Measurements from ENCODE around the gene ADAM12.

Gene ADAM12, protein sequence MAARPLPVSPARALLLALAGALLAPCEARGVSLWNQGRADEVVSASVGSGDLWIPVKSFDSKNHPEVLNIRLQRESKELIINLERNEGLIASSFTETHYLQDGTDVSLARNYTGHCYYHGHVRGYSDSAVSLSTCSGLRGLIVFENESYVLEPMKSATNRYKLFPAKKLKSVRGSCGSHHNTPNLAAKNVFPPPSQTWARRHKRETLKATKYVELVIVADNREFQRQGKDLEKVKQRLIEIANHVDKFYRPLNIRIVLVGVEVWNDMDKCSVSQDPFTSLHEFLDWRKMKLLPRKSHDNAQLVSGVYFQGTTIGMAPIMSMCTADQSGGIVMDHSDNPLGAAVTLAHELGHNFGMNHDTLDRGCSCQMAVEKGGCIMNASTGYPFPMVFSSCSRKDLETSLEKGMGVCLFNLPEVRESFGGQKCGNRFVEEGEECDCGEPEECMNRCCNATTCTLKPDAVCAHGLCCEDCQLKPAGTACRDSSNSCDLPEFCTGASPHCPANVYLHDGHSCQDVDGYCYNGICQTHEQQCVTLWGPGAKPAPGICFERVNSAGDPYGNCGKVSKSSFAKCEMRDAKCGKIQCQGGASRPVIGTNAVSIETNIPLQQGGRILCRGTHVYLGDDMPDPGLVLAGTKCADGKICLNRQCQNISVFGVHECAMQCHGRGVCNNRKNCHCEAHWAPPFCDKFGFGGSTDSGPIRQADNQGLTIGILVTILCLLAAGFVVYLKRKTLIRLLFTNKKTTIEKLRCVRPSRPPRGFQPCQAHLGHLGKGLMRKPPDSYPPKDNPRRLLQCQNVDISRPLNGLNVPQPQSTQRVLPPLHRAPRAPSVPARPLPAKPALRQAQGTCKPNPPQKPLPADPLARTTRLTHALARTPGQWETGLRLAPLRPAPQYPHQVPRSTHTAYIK

GRCh38 chr10:126387931-126388911 lies at the start of gene ADAM12:
Gene ADAM12, minus strand, starts transcription at chr10:126388477. Its CDS starts 332 bp downstream, at chr10:126388145.
- in situ Hi-C loops (cut with HindIII; ENCODE audit: low sequenced_read_pairs): no loop called here

GRCh38 chr10:126437635-126438406 lies 49.5 kb upstream of the ADAM12 start:
- in situ Hi-C loops (cut with HindIII; ENCODE audit: low sequenced_read_pairs): no loop called here

- in situ Hi-C loops (cut with HindIII; ENCODE audit: low sequenced_read_pairs): no loop called here
Measured at GRCh38 chr10:126434235-126434634, 46.0 kb upstream of the ADAM12 start.

DNA sequence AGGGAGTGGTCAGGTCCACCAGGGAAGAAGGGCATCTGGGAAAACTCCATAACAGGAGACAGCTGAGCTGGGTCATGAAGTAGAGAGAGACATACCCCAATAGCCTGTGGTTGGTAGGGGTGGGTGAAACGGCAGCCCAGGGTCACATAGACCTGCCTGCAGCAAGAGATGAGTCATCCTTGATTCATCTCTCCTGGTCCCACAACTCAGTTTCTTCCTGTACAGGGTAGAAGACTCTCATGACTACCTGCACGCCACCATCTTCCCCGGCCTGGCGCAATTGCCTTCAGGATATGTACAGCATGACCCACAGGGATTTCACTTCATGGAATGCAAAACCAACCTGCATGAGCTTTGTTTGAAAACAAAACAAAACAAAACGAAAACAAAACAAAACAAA lies 45.1 kb upstream of the ADAM12 start:
- in situ Hi-C loops (cut with HindIII; ENCODE audit: low sequenced_read_pairs): no loop called here

DNA sequence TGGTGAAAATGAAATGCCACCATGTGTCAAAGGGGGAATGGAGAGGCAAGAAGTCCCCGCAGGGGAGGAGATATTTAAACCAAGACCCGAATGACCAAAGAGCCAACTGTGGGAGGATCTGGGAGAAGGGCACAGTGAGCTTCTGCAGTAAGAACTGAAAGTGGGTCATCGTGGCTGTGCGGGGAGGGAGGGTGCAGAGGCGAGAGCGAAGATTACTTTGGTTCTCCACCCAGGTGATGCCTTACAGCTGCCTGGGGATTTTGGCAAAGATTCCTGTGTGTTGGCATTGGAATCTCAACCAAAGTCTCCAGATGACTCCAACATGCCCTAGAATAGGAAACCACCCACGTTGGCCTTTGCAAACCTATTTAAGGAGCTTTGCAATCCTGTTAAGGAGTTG lies 44.2 kb upstream of the ADAM12 start:
- in situ Hi-C loops (cut with HindIII; ENCODE audit: low sequenced_read_pairs): no loop called here

GRCh38 chr10:126431816-126432215 lies 43.5 kb upstream of the ADAM12 start:
- in situ Hi-C loops (cut with HindIII; ENCODE audit: low sequenced_read_pairs): no loop called here

GRCh38 chr10:126430512-126430911 lies 42.2 kb upstream of the ADAM12 start:
- in situ Hi-C loops (cut with HindIII; ENCODE audit: low sequenced_read_pairs): no loop called here

GRCh38 chr10:126429275-126429674 lies 41.0 kb upstream of the ADAM12 start:
- in situ Hi-C loops (cut with HindIII; ENCODE audit: low sequenced_read_pairs): no loop called here

- in situ Hi-C loops (cut with HindIII; ENCODE audit: low sequenced_read_pairs): no loop called here
Measured at GRCh38 chr10:126425489-126426065, 37.3 kb upstream of the ADAM12 start.

- in situ Hi-C loops (cut with HindIII; ENCODE audit: low sequenced_read_pairs): no loop called here
Measured at GRCh38 chr10:126425032-126425431, 36.8 kb upstream of the ADAM12 start.

GRCh38 chr10:126423732-126424491 lies 35.6 kb upstream of the ADAM12 start:
- in situ Hi-C loops (cut with HindIII; ENCODE audit: low sequenced_read_pairs): no loop called here

DNA sequence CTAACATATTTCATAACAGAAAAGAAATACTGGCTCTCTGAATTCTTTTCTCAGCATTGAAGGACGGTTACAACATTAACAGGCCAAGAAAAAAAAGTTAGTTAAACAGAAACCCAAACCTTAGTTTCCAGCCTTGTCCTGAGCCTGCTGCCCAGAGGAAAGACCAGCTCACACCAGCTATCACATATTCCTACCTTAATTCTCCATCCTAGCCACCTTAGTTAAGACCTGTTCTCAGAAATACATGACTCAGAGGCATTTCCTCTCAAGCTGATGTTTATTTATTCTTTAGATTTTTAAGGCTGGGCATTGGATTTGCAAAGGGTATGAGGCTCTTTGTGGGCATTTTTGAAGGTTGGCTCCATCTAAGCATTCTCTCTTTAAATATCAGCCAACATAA lies 34.3 kb upstream of the ADAM12 start:
- in situ Hi-C loops (cut with HindIII; ENCODE audit: low sequenced_read_pairs): no loop called here

- in situ Hi-C loops (cut with HindIII; ENCODE audit: low sequenced_read_pairs): no loop called here
Measured at GRCh38 chr10:126421756-126422256, 33.5 kb upstream of the ADAM12 start.

DNA sequence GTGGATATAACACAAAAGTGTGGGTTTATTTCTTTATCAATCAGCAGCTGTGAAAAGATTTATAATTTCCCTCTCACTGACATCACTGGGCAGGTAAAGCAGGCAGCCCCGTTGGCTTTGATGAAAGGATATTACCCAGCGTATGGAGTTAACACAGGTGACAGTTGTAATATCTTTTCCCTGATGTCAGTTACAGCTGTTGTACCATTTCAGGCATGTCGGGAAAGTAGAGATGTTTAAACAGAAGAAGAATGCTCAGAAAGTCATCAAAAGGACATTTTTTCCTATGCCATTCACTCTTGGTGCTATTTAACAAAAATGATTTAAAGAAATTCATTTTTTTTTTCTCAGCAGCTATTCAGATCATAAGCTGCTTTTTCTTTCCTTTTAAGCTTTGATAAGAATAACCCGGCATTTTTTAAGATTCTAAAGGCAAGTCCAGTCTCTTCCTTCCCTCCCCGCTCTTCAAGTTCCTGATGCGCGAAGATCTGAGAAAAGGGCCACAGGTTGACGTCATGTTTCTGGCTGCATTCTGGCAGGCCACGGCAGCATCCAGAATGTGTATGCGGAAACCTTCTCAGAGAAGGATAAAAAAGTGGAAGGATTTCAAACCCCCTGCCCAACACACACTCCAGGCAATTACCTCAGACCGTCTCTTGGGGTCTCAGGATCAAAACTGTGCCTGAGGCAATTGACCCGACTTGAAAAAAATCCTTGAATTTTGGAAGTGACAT lies 32.5 kb upstream of the ADAM12 start:
- in situ Hi-C loops (cut with HindIII; ENCODE audit: low sequenced_read_pairs): no loop called here

GRCh38 chr10:126417220-126417825 lies 29.0 kb upstream of the ADAM12 start:
- in situ Hi-C loops (cut with HindIII; ENCODE audit: low sequenced_read_pairs): no loop called here

DNA sequence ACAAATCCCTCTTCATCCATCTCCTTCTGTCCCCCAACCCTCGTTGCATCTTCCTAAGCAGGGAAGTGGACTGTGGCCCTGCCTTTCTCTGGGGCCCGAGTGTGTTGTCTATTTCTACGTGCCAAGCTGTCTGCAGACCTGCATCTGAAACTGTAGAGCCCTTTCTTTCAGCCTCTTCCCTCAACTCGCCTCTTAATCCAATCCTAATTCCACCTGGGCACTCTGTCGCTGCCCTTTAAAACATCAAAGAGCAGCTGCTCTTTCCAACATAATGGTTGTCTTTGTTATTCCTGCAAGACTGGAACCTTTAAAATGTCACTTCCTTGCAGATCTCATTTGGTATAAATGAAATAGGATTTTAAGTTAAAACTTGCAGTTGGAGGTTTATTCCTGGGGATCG lies 21.5 kb upstream of the ADAM12 start:
- in situ Hi-C loops (cut with HindIII; ENCODE audit: low sequenced_read_pairs): no loop called here

GRCh38 chr10:126408953-126409641 lies 20.8 kb upstream of the ADAM12 start:
- in situ Hi-C loops (cut with HindIII; ENCODE audit: low sequenced_read_pairs): no loop called here
